Epithelial cell of esophagus (primary cell): ENCODE results near the gene POU6F2.

Experiments used
- DNase-seq: peaks from one replicate; pipeline ENCODE4 v3.0.0; 2010; ENCODE audit warnings: low read depth
- H3K4me3 ChIP-seq: 2 replicates; pipeline ENCODE4 v1.5.1; 2011; ENCODE audit warnings: mild to moderate bottlenecking, low read length, control low read depth
- TF ChIP-seq, protein P1 (sequence below): IDR thresholded peaks from 2 replicates; pipeline ENCODE4 v1.5.1; 2011; ENCODE audit warnings: low read depth, mild to moderate bottlenecking, low read length, control low read depth, inconsistent platforms; ENCODE audit not compliant: insufficient read depth; ENCODE audit errors: missing control alignments

The POU6F2 gene

DNA sequence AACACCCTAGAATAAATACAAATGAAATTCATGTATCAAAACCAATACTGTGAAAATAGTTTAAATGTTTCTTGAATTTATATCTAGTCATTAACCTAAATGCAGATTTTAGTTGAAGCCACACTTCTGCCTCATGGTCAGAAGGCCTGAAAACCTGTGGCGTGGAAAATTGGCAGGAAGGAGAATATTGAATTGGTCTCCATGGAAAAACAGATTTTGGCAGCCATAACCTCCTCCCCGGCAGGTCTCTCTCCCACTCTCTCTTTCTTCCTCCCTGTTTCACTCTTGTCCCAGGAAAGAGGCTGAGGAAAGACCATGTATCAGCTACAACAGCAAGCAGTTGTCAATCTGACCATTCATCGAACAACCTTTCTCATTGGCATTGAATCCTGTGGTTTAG is 427.9 kb downstream of the POU6F2 start:
- TF ChIP-seq, protein P1, sequence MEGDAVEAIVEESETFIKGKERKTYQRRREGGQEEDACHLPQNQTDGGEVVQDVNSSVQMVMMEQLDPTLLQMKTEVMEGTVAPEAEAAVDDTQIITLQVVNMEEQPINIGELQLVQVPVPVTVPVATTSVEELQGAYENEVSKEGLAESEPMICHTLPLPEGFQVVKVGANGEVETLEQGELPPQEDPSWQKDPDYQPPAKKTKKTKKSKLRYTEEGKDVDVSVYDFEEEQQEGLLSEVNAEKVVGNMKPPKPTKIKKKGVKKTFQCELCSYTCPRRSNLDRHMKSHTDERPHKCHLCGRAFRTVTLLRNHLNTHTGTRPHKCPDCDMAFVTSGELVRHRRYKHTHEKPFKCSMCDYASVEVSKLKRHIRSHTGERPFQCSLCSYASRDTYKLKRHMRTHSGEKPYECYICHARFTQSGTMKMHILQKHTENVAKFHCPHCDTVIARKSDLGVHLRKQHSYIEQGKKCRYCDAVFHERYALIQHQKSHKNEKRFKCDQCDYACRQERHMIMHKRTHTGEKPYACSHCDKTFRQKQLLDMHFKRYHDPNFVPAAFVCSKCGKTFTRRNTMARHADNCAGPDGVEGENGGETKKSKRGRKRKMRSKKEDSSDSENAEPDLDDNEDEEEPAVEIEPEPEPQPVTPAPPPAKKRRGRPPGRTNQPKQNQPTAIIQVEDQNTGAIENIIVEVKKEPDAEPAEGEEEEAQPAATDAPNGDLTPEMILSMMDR = no peak
- H3K4me3 ChIP-seq = no peak overlapping the region
- no peak for DNase-seq

DNA sequence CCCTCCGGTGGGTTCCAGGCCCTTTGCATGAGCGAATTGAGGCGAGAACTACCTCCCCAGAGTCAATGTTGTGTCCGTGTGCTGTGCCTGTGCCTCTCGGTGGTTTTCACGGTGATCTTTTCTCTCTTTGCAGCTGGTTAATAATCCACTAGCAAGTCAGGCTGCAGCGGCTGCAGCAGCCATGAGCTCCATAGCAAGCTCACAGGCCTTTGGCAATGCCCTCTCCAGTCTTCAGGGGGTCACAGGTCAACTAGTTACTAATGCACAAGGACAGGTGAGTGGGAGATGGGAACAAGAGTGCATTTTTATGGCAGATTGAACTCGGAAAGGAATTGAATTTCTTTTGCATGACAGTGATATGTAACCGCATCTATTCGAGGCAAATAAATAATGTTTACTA is 428.8 kb downstream of the POU6F2 start:
- no peak for DNase-seq
- H3K4me3 ChIP-seq = no peak overlapping the region
- TF ChIP-seq, protein P1 = no peak

DNA sequence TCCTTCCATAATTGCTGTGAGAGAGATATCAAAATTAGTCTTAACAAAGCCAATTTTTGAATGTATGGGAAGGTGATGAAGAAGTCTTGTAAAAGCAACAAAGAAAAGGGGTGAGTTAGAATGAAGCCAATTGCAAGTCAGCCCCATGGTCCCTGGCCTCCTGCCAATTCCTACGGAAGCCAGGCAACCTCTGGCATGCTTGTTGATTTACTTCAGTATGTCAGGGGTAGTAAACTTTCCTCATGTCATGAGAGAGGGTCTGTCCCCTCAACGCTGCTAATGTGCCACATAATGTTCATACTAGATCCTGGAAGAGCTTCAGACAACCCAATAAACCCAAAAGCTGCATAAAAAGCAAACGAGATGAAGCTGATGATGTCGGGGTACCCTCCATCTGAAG is 429.4 kb downstream of the POU6F2 start:
- TF ChIP-seq, protein P1 = no peak
- DNase-seq = no peak
- no peak overlapping the region for H3K4me3 ChIP-seq

DNA sequence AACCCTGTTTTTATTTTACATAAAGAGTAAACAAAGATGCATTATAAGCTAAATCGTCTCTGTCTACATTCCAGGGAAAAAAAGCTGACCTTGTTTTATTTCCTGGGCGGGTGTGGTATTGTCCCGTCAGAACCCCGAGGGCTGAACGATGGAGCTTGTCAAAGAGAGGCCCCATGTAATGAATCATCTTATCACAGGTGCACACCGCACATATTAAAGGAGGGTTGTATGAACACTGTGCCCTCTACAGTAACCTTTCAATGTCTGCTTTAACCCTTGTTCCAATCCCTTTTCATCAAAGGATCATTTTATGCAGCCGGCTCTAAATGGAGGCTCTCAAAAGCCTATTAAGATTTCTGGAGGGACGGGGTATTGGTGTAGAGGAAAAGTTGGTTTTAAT is 430.0 kb downstream of the POU6F2 start:
- H3K4me3 ChIP-seq = no peak overlapping the region
- TF ChIP-seq, protein P1 = no peak
- no peak for DNase-seq

DNA sequence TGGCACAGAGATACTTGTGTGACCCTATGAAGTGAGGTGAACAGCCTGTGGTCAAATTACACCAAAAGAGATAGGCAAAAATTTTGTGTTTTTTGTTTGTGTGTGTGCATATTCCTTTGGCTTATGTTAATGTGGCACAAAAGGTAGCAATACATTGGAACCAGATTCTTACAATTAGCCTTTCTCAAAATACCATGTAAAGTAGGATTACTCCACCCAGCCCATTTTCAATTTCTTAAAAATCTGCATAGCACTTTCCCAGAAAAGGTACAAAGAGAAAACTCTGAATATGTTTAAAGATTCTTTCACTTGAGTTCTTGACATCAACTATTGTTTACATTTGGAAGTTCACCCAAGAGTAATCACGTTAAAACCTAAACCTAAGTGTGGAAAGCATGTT is 431.2 kb downstream of the POU6F2 start:
- TF ChIP-seq, protein P1 = no peak
- no peak for DNase-seq
- H3K4me3 ChIP-seq = no peak overlapping the region

DNA sequence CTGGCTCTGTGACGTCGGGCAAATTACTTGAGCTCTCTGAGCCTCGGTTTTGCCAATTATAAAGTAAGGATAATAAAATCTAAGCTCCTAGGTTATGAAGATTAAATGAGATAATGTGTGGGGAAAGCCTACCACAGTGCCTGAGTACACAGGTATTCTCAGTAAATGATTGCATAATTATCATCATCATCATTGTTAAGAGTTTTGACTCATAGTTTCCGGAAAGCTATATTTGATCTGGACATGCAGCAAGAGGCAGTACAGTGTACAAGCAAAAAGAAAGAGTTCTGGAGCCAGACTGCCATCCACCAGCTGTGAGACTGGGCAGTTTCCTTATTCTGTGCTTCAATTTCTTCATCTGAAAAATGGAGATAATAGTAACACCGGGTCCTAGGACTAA is 432.9 kb downstream of the POU6F2 start:
- TF ChIP-seq, protein P1 = no peak
- H3K4me3 ChIP-seq = no peak overlapping the region
- DNase-seq = peak; percentile 36

DNA sequence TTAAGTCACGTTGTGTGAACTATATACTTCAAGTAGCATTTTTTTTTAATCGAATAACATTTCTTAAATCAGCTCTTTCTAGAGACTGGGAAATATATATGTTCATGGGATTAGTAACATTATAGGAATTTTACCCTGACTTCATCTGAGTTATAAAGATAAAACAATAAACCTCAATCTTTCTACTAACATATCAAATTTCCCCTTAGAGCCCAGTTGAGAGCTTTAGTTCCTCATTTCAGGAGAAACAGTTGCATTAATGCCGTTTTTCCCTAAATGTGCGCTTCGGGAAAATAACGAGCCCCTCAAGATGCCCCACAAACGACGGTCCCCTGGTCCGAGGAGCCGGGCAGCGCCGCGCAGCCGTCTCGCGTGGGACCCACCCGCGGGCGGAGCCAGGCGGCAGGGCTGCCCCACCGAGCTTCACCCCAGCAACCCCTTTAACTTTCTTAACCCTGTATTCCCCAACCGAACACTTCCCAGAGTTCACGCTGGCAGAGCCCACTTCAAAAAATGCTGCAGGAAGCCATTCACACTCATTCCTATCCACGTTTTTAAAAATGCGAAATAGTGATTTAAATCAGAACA is 436.0 kb downstream of the POU6F2 start:
- TF ChIP-seq, protein P1 = no peak
- no peak for DNase-seq
- peak overlapping the region; percentile 43 for H3K4me3 ChIP-seq
